Endothelial cell of umbilical vein (primary cell): ENCODE measurements around the gene ARL8A. TPM values are rescaled to one million over a fixed set of nuclear protein-coding genes. Genes with fewer than 3 reads are reported as not detected.

Source experiments
- BruUV-seq: library from RNA; stranded (reverse); fragments of 400-500 nt; replicated peaks from 2 replicates; lab custom pipeline; 2021; lab: Mats Ljungman, UMichigan
- CTCF ChIA-PET: fragments of 300-600, 350-600 bp; sonication (Branson Sonifier 250); formaldehyde crosslinking; loops from one replicate; lab custom pipeline; 2021; ENCODE audit warnings: antibody characterized with exemption, inconsistent platforms; lab: Charles Lee
- POLR2A ChIA-PET: fragments of 300-600, 350-600 bp; sonication (Branson Sonifier 250); formaldehyde crosslinking; loops from one replicate; lab custom pipeline; 2021; ENCODE audit warnings: antibody characterized with exemption, inconsistent platforms; lab: Charles Lee
- DNase-seq: peaks from one replicate; pipeline ENCODE4 v3.0.0-alpha.2; 2011; ENCODE audit warnings: low read depth, low spot score
- FAIRE-seq: peaks from 2 replicates; lab custom pipeline; 2011; peaks lifted over from hg19 to GRCh38; lab: Jason Lieb, UNC
- H2AFZ ChIP-seq: 2 replicates; pipeline ENCODE4 v1.6.0; 2012; ENCODE audit warnings: low read depth, low read length, control low read depth, inconsistent platforms
- H3K27ac ChIP-seq: 2 replicates; pipeline ENCODE4 v1.5.1; 2011; ENCODE audit warnings: low read depth, mild to moderate bottlenecking, control low read depth, low read length, moderate library complexity; ENCODE audit not compliant: insufficient read depth
- H3K27me3 ChIP-seq, 2 experiments: 2 replicates each; pipeline versions ENCODE4 v1.6.0 to v1.6.1; 2011; ENCODE audit warnings: low read length in 2 of 2, mixed read lengths in 1 of 2; ENCODE audit not compliant: control insufficient read depth in 2 of 2, insufficient read depth in 2 of 2
- H3K36me3 ChIP-seq, 2 experiments: 2 replicates in 1 of 2; 3 replicates in 1 of 2; pipeline ENCODE4 v1.5.1; 2011; ENCODE audit warnings: low read length in 2 of 2, mild to moderate bottlenecking in 1 of 2, moderate library complexity in 1 of 2; ENCODE audit not compliant: control insufficient read depth in 2 of 2, insufficient read depth in 2 of 2; ENCODE audit errors: extremely low read depth in 1 of 2
- H3K4me1 ChIP-seq: 3 replicates; pipeline ENCODE4 v1.5.1; 2011; ENCODE audit warnings: mild to moderate bottlenecking, low read length; ENCODE audit not compliant: control insufficient read depth, insufficient read depth; ENCODE audit errors: extremely low read depth
- H3K4me2 ChIP-seq: 2 replicates; pipeline ENCODE4 v1.6.1; 2011; ENCODE audit warnings: low read length, control low read depth, mixed read lengths; ENCODE audit not compliant: insufficient read depth
- H3K4me3 ChIP-seq, 3 experiments: fragments of 200-600 bp in 1 of 3; sonication (generic), shearing (Covaris generic) in 1 of 3; replicated peaks in 1 of 3; 2 replicates each; pipeline ENCODE4 v1.5.1; 2011 to 2016; ENCODE audit warnings: control low read depth in 3 of 3, low read length in 3 of 3, mild to moderate bottlenecking in 2 of 3, inconsistent platforms in 1 of 3, low read depth in 1 of 3, moderate library complexity in 1 of 3; ENCODE audit not compliant: insufficient read depth in 1 of 3
- H3K79me2 ChIP-seq: 2 replicates; pipeline ENCODE4 v1.6.0; 2012; ENCODE audit warnings: low read length, inconsistent platforms; ENCODE audit not compliant: control insufficient read depth, insufficient read depth
- H3K9ac ChIP-seq: replicated peaks from 2 replicates; pipeline ENCODE3; 2011; ENCODE audit warnings: low read length, control low read depth; ENCODE audit not compliant: insufficient read depth; ENCODE audit errors: extremely low read depth
- H3K9me1 ChIP-seq: replicated peaks from 3 replicates; pipeline ENCODE4 v1.6.0; 2011; ENCODE audit warnings: mild to moderate bottlenecking, low read length; ENCODE audit not compliant: control insufficient read depth, insufficient read depth; ENCODE audit errors: extremely low read depth
- H3K9me3 ChIP-seq: replicated peaks from 2 replicates; pipeline ENCODE4 v1.5.1; 2012; ENCODE audit warnings: low read length, inconsistent platforms; ENCODE audit not compliant: control insufficient read depth, insufficient read depth
- H4K20me1 ChIP-seq: replicated peaks from 2 replicates; pipeline ENCODE3; 2011; ENCODE audit warnings: mild to moderate bottlenecking, low read length; ENCODE audit not compliant: control insufficient read depth, insufficient read depth; ENCODE audit errors: extremely low read depth
- CTCF ChIP-seq, 2 donors: IDR thresholded peaks; 1 replicate in 1 of 2; 2 replicates in 1 of 2; pipeline ENCODE4 v1.5.1; 2011; ENCODE audit warnings: low read length in 2 of 2, mild to moderate bottlenecking in 2 of 2, moderate library complexity in 2 of 2, control low read depth in 1 of 2, inconsistent platforms in 1 of 2, low read depth in 1 of 2; ENCODE audit not compliant: insufficient read depth in 1 of 2; ENCODE audit errors: extremely low read depth in 1 of 2
- EZH2 ChIP-seq: IDR thresholded peaks from 2 replicates; pipeline ENCODE4 v1.6.1; 2012; ENCODE audit warnings: borderline replicate concordance, low read depth, mild to moderate bottlenecking, moderate library complexity, low read length, inconsistent platforms; ENCODE audit not compliant: severe bottlenecking
- FOS ChIP-seq: IDR thresholded peaks from 2 replicates; pipeline ENCODE4 v1.6.1; 2011; ENCODE audit warnings: mild to moderate bottlenecking, low read length, moderate library complexity, borderline replicate concordance; ENCODE audit not compliant: insufficient read depth
- GATA2 ChIP-seq: IDR thresholded peaks from 2 replicates; pipeline ENCODE4 v1.7.0; 2011; ENCODE audit warnings: low read depth, mild to moderate bottlenecking, moderate library complexity, mixed read lengths, low read length; ENCODE audit not compliant: insufficient read length, insufficient read depth
- JUN ChIP-seq: IDR thresholded peaks from 2 replicates; pipeline ENCODE4 v1.6.1; 2011; ENCODE audit warnings: borderline replicate concordance, low read depth; ENCODE audit not compliant: insufficient read length, insufficient read depth
- MAX ChIP-seq: IDR thresholded peaks from 2 replicates; pipeline ENCODE4 v1.6.1; 2011; ENCODE audit not compliant: insufficient read depth, insufficient read length
- MYC ChIP-seq: IDR thresholded peaks from one replicate; pipeline ENCODE4 v1.6.1; 2011; ENCODE audit warnings: mild to moderate bottlenecking, low read depth, low read length
- POLR2A ChIP-seq: IDR thresholded peaks from 2 replicates; pipeline ENCODE4 v1.6.1; 2012; ENCODE audit warnings: low read depth, mild to moderate bottlenecking, control low read depth, low read length
- POLR2AphosphoS5 ChIP-seq: IDR thresholded peaks from 2 replicates; pipeline ENCODE4 v1.6.1; 2012; ENCODE audit warnings: low read depth, mild to moderate bottlenecking, control low read depth, low read length, moderate library complexity; ENCODE audit not compliant: insufficient read depth
- dilution Hi-C: fragments of 300-500 bp; cut with MboI; formaldehyde crosslinking; loops from one replicate; pipeline ENCODE4 v1.15.0; 2019; ENCODE audit warnings: low sequenced_read_pairs; ENCODE audit not compliant: extremely low pct_ligation_motif_present
- intact Hi-C: fragments of 100-400 bp; cut with micrococcal nuclease; formaldehyde crosslinking; loops from one replicate; pipeline ENCODE4 v1.10.0; 2022
- polyA plus RNA-seq, 4 experiments: library from polyadenylated mRNA; depleted of rRNA in 3 of 4; stranded (reverse) in 3 of 4; unstranded in 1 of 4; fragments of >200 nt; gene quantifications; 2 replicates each; pipeline versions ENCODE4 v1.2.1 to v1.2.3, GENCODE V29; 2011 to 2012; ENCODE audit warnings: missing spikeins in 1 of 4
- total RNA-seq: library from RNA; stranded (reverse); gene quantifications from 2 replicates; pipeline ENCODE4 v1.2.3, GENCODE V29; 2021

ARL8A gene
- total and polyA plus RNA-seq, 2 donors (not counting 3 experiments of a cell fraction or from before 2014, with no cell fraction given) = 54.3 to 69.5 TPM

GRCh38 chr1:202157945-202158344, 13.4 kb upstream of the ARL8A start:
- H3K9me3 ChIP-seq = no peaks in the 10 kb centered on the region
- intact Hi-C loops (no loop called here), dilution Hi-C loops (no loop called here)
- peaks cover 18% of the 10 kb centered on the region for H3K4me1 ChIP-seq
- no peaks in the 10 kb centered on the region for H3K9me1 ChIP-seq
- no peak overlapping the region for H3K4me3 ChIP-seq
- H3K27ac ChIP-seq = no peak overlapping the region
- H3K9ac ChIP-seq = no peak overlapping the region
- H2AFZ ChIP-seq = no peak overlapping the region
- H3K36me3 ChIP-seq = no peaks in the 10 kb centered on the region
- no peaks in the 10 kb centered on the region for H3K79me2 ChIP-seq
- ChIA-PET POLR2A (no interaction called here), CTCF (no interaction called here)
- H4K20me1 ChIP-seq = no peaks in the 10 kb centered on the region
- no peaks in the 10 kb centered on the region for H3K27me3 ChIP-seq
- DNase-seq (no peak), FAIRE-seq (no peak)
- TF ChIP-seq CTCF (IDR thresholded peaks at IDR 0.05; ENCODE audit: extremely low read depth in 1 of 2, insufficient read depth in 1 of 2, low read depth in 1 of 2, low read length in 2 of 2) (no peak), EZH2 (no peak), POLR2AphosphoS5 (no peak), POLR2A (no peak), GATA2 (no peak), FOS (no peak), JUN (no peak), MAX (no peak), MYC (no peak)
- BruUV-seq = no TSS peak
- no peak overlapping the region for H3K4me2 ChIP-seq
